LNCaP clone FGC (cell line): Measurements from ENCODE around the gene KATNBL1.

Source experiments
- DNase-seq: peaks from one replicate; pipeline ENCODE4 v3.0.0-alpha.2; 2011; ENCODE audit warnings: low read depth
- H3K4me3 ChIP-seq: 2 replicates; pipeline ENCODE4 v1.5.1; 2011; ENCODE audit warnings: mild to moderate bottlenecking, low read depth, low read length, control low read depth
- TF ChIP-seq, protein P1 (sequence below): IDR thresholded peaks from 2 replicates; pipeline ENCODE4 v1.5.1; 2012; ENCODE audit warnings: mild to moderate bottlenecking; ENCODE audit not compliant: control insufficient read depth, insufficient read depth; ENCODE audit errors: extremely low read depth

The KATNBL1 gene

DNA sequence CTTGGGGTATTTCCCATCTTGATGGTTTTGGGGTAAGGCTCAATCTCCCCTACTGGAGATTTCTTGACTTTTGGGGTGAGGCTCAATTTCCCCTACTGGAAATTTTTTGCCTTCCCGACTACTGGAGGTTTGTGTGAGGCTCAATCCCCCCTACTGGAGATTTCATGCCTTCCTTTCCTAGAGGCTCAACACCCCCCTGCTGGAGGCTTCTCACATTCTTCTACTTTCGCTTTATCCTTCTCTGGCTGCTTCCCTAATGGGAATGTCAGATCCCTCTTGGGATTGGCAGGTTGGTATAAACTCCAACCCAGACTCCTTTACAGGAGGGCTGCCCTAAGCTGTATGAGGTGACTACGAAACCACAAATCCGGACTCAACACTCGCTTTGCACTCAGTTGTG lies 49.2 kb downstream of the KATNBL1 start:
- no peak overlapping the region for H3K4me3 ChIP-seq
- TF ChIP-seq, protein P1, sequence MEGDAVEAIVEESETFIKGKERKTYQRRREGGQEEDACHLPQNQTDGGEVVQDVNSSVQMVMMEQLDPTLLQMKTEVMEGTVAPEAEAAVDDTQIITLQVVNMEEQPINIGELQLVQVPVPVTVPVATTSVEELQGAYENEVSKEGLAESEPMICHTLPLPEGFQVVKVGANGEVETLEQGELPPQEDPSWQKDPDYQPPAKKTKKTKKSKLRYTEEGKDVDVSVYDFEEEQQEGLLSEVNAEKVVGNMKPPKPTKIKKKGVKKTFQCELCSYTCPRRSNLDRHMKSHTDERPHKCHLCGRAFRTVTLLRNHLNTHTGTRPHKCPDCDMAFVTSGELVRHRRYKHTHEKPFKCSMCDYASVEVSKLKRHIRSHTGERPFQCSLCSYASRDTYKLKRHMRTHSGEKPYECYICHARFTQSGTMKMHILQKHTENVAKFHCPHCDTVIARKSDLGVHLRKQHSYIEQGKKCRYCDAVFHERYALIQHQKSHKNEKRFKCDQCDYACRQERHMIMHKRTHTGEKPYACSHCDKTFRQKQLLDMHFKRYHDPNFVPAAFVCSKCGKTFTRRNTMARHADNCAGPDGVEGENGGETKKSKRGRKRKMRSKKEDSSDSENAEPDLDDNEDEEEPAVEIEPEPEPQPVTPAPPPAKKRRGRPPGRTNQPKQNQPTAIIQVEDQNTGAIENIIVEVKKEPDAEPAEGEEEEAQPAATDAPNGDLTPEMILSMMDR: no peak
- DNase-seq: no peak

DNA sequence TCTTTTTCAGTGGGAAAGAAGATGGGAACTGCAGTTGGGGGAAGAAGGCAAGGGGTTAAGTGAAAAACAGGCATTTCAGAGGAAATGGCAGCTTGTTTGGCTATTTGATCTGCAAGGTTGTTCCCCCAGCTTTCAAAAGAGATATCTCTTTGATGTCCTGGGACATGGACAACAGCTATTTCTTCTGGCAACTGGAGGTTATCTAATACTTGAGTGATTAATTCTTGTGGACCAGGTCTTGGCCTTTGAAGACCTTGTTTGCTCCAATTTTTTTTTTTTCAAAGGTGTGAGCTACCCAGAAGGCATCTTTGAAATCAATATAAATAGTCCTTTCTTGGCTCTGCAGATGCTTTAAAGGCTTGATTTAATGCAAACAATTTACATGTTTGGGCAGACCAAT lies 51.5 kb downstream of the KATNBL1 start:
- DNase-seq: no peak
- TF ChIP-seq, protein P1: no peak

DNA sequence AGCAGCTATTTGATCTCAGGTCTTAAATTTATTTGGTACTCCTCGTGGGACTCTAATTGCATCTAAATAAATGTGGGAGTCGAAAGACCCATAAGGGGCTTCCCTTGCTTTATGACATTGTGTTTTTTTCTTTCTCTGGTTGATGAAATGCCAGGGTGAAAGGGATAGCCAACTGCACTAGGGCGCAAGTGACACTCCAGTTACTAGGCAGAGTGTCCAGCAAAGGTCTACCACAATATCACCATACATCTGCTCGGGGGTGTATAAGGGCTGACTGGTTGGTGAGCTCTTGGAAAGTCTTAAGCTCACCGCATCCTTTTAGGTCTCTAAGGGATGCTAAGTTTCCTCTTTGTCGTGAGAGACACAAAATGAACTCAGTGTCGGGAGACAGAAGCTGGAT lies 54.0 kb downstream of the KATNBL1 start:
- no peak overlapping the region for H3K4me3 ChIP-seq
- no peak for DNase-seq
- TF ChIP-seq, protein P1: no peak

More for the DNA sequence above, 51.5 kb downstream of the KATNBL1 start:
- H3K4me3 ChIP-seq: no peak overlapping the region

DNA sequence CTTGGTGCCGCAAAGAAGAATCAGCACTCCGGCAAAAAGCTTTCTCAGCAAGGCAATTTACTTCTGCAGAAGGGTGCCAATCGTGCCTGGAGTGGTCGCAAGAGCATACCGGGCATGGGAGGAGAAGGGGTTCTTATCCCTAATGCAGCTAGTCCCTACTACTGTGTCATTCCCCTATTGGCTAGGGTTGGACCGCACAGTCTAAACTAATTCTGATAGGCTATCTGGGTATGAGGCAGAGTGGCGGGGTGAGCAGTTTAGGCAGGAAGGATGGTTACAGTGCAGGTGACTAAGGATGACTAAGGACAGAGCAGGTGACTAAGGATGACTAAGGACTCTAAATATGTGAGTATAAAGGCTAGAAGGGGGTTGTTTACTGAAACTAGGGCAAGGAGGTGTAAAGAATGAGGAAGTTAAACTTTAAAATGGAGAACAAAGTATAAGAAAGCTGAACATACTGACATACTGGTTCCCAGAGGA lies 55.1 kb downstream of the KATNBL1 start:
- TF ChIP-seq, protein P1: no peak
- H3K4me3 ChIP-seq: no peak overlapping the region
- no peak for DNase-seq

DNA sequence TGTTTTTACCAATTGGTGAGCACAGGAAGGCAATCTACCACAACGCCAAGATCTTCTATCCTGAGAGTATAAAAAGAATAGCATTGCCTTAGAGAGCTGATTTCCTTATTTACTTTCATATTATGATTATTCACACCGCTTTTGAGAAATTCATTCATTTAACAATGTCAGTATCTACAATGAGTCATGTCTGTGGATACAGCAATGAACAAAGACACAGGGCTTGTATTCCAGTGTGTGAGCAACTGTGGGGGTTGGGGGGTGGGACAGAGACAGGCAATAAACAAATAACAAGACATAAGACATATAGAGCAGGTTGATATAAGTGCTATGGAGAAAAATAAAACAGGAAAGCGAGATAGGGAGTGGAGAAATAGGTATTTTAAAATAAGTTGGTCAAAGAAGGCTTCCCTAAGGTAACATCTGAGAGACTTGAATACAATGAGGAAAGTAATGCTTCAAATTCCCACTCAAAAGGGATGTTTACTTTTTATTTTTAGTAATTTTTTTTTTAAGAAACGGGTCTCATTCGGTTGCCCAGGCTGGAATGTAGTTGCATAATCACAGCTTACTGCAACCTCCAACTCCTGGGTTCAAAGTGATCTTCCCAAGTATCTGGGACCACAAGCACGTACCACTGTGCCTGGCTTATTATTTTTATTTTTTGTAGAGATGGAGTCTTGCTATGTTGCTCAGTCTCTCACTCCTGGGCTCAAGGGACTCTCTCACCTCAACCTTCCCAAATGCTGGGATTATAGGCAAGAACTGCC lies 62.3 kb downstream of the KATNBL1 start:
- no peak for DNase-seq
- TF ChIP-seq, protein P1: no peak
- no peak overlapping the region for H3K4me3 ChIP-seq

DNA sequence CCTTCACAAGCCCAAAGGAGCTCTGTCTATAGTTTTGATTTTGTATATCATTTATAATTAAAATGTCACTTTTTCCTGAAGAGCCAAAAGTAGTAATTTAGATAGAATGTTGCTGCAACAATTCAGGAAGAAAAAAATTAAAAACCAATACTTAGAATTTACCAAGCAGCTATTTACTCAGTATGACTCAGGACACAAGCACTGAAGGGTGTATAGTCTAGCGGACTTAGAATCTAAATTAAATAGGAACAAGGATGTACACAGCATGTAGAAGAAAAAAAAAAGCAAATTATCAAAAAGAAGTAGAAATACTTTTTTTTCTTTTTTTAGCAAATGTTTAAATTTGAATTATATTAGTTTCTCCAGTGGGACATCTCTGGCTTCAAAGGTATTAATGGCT lies 76.4 kb downstream of the KATNBL1 start:
- TF ChIP-seq, protein P1: no peak
- DNase-seq: no peak
- no peak overlapping the region for H3K4me3 ChIP-seq

DNA sequence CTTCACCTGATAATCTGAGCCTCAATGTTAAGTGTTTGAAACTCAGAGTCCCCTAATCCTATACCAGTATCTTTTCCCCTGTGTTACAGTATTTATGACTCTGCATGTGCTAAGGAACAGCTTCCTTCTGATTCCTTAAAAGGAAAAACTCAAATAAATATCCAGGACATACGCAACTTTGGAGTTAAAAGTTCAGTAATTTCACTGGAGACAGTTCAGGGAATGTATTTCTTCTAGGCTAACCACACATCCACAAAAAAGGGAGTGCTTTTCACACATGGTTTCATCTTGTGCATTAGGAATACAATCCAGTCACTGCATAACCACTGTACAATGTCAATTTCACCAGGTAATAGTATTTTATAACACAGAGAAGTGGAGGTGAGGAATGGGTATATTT lies 77.0 kb downstream of the KATNBL1 start:
- no peak overlapping the region for H3K4me3 ChIP-seq
- TF ChIP-seq, protein P1: no peak

More for the DNA sequence above, 77.0 kb downstream of the KATNBL1 start:
- DNase-seq: no peak
